A673 (cell line): Measurements from ENCODE around the gene MAP3K5. TPM values are rescaled to one million over a fixed set of nuclear protein-coding genes. Genes with fewer than 3 reads are reported as not detected.
A peak's percentile ranks its signal among the peaks of the same experiment; 100 is the strongest.

Experiments used
- BruUV-seq: library from RNA; stranded (reverse); fragments of 400-500 nt; replicated peaks from 2 replicates; lab custom pipeline; 2021; lab: Mats Ljungman, UMichigan
- CTCF ChIA-PET: fragments of 300-600 bp; sonication (Branson Sonifier 250); formaldehyde crosslinking; loops from one replicate; lab custom pipeline; 2022; ENCODE audit warnings: antibody characterized with exemption; lab: Charles Lee
- POLR2A ChIA-PET: fragments of 300-600 bp; sonication (Branson Sonifier 250); formaldehyde crosslinking; loops from one replicate; lab custom pipeline; 2022; ENCODE audit warnings: antibody characterized with exemption; ENCODE audit not compliant: low non-redundant PET; lab: Charles Lee
- DNase-seq: peaks from one replicate; pipeline ENCODE4 v3.0.0-alpha.2; 2015; ENCODE audit warnings: low spot score
- H3K27ac ChIP-seq: fragments of 200-600 bp; sonication (generic); 2 replicates; pipeline ENCODE4 v1.5.1; 2016; ENCODE audit warnings: mixed run types, low read depth, mild to moderate bottlenecking, mixed read lengths, antibody characterized with exemption, low read length; ENCODE audit not compliant: poor library complexity, severe bottlenecking
- H3K27me3 ChIP-seq: fragments of 200-600 bp; sonication (generic); replicated peaks from 2 replicates; pipeline ENCODE4 v1.6.1; 2017; ENCODE audit warnings: mixed run types, low read depth, mild to moderate bottlenecking, mixed read lengths, antibody characterized with exemption, low read length; ENCODE audit not compliant: insufficient read depth, poor library complexity
- H3K36me3 ChIP-seq: fragments of 200-600 bp; sonication (generic); 2 replicates; pipeline ENCODE4 v1.6.1; 2016; ENCODE audit warnings: mixed run types, mild to moderate bottlenecking, mixed read lengths, antibody characterized with exemption, low read length; ENCODE audit not compliant: insufficient read depth, poor library complexity, severe bottlenecking
- H3K4me1 ChIP-seq: fragments of 200-600 bp; sonication (generic); 2 replicates; pipeline ENCODE4 v1.6.1; 2017; ENCODE audit warnings: mixed run types, mild to moderate bottlenecking, mixed read lengths, antibody characterized with exemption, low read length; ENCODE audit not compliant: insufficient read depth, poor library complexity, severe bottlenecking
- H3K4me3 ChIP-seq: fragments of 200-600 bp; sonication (generic); 2 replicates; pipeline ENCODE4 v1.5.1; 2016; ENCODE audit warnings: low read depth, mixed run types, mild to moderate bottlenecking, mixed read lengths, low read length; ENCODE audit not compliant: poor library complexity, severe bottlenecking
- H3K9me3 ChIP-seq: fragments of 200-600 bp; sonication (generic); 2 replicates; pipeline ENCODE4 v1.6.1; 2016; ENCODE audit warnings: mixed run types, low read depth, mild to moderate bottlenecking, mixed read lengths, antibody characterized with exemption, low read length; ENCODE audit not compliant: poor library complexity, severe bottlenecking
- EZH2 ChIP-seq: fragments of 200-600 bp; sonication (generic); IDR thresholded peaks from 2 replicates; pipeline ENCODE4 v1.6.1; 2017; ENCODE audit warnings: borderline replicate concordance, low read depth, mild to moderate bottlenecking, mixed read lengths, antibody characterized with exemption, low read length; ENCODE audit not compliant: poor library complexity, severe bottlenecking
- intact Hi-C: fragments of 100-400 bp; cut with micrococcal nuclease; formaldehyde crosslinking; loops from one replicate; pipeline ENCODE4 v1.10.0; 2022; ENCODE audit not compliant: unreplicated experiment
- total RNA-seq: library from RNA; stranded (reverse); gene quantifications from 2 replicates; pipeline ENCODE4 v1.2.3, GENCODE V29; 2021
- TF ChIP-seq, protein P1 (sequence below): fragments of 300-800, 200-600 bp; sonication (generic); conservative IDR thresholded peaks from 2 replicates; pipeline ENCODE4 v1.5.1; 2017; ENCODE audit warnings: low read depth, mild to moderate bottlenecking, antibody characterized with exemption, low read length, moderate library complexity, mixed read lengths

MAP3K5 gene
- total RNA-seq, 1 experiment from 2014 or later: 5.4 TPM

DNA sequence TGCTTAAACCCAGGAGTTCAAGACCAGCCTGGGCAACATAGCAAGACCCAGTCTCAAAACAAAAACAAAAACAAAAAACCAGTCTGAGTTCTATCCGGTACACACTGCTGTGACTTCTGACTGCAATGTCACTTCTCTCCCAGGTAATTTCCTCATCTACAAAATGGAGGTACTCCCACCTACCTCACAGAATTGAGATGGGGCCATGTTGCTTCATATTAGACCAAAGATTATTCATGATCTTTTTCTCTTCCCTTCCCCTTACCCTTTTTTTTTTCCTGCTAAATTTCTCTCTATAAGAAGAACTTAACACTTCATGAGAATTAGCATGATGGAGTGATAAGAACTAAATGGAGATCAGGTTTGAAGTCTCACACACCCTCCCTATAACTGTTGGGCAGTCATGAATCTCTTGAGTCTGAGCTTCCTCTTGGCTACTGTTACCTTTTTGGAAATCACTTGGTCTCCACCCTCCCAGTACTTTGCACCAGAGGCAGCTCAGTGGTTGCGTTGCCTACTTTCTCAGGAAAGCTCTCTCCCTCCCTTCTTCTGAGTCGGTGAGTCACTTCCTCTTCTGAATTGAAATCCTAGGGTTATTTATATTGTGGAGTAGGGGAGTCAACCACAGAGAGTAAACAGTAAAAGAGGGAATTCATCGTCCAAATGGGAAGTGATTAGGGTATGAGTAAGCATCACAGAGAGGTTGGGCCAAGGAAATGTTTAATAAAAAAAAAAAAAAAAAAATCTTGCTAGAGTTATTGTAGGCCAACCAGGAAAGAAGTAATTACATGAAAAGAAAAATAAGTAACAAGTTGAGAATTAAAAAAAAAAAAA is 182.2 kb downstream of the MAP3K5 start:
- POLR2A ChIA-PET: no interaction called here

DNA sequence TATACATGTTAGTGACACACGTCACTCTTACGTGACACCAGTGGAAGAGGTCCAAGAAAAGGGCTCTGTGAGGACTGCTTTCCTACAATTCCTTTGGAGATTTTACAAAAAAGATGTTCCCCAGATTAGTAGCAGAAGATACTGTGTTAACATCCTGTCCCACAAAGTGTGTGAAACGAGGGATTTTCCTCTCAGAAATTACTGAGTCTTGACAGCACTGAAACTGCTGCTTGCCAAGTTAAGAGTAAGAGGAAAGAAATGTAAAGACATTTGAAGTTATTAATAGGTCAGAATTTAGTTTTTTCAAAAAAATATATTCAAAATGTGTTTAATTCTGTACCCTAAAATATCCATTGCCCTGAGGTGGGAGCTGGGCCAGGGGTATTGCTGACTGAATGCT is 183.3 kb downstream of the MAP3K5 start:
- POLR2A ChIA-PET: no interaction called here
- no peaks in the 10 kb centered on the region for H3K9me3 ChIP-seq
- no peaks in the 10 kb centered on the region for H3K36me3 ChIP-seq
- H3K4me3 ChIP-seq: no peak overlapping the region
- H3K27me3 ChIP-seq: no peaks in the 10 kb centered on the region
- no peak overlapping the region for H3K27ac ChIP-seq
- BruUV-seq: no TSS peak
- no peak for DNase-seq
- peaks cover 40% of the 10 kb centered on the region for H3K4me1 ChIP-seq
- CTCF ChIA-PET: no interaction called here
- intact Hi-C loops: no loop called here
- TF ChIP-seq, protein P1, sequence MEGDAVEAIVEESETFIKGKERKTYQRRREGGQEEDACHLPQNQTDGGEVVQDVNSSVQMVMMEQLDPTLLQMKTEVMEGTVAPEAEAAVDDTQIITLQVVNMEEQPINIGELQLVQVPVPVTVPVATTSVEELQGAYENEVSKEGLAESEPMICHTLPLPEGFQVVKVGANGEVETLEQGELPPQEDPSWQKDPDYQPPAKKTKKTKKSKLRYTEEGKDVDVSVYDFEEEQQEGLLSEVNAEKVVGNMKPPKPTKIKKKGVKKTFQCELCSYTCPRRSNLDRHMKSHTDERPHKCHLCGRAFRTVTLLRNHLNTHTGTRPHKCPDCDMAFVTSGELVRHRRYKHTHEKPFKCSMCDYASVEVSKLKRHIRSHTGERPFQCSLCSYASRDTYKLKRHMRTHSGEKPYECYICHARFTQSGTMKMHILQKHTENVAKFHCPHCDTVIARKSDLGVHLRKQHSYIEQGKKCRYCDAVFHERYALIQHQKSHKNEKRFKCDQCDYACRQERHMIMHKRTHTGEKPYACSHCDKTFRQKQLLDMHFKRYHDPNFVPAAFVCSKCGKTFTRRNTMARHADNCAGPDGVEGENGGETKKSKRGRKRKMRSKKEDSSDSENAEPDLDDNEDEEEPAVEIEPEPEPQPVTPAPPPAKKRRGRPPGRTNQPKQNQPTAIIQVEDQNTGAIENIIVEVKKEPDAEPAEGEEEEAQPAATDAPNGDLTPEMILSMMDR: no peak
- no peak for TF ChIP-seq EZH2

More for the DNA sequence above, 182.2 kb downstream of the MAP3K5 start:
- CTCF ChIA-PET: interaction anchor here (0.5 to 0.8 kb wide), 3 partner anchors 17 to 182 kb away, joined by 3 to 5 read pairs (median 5); partner anchors contain the start of gene MAP3K5
- intact Hi-C loops: loop anchor here (1.0 kb wide), 1 partner anchor 183 kb away; no protein-coding TSS in a partner anchor
- Histone ChIP-seq H3K27me3 (no peaks in the 10 kb centered on the region), H3K4me3 (no peak overlapping the region), H3K36me3 (no peaks in the 10 kb centered on the region), H3K4me1 (peaks cover 50% of the 10 kb centered on the region), H3K9me3 (no peaks in the 10 kb centered on the region), H3K27ac (peak overlapping the region; percentile 51)
- DNase-seq: peak; percentile 97
- TSS peak; percentile 78 for BruUV-seq
- TF ChIP-seq, protein P1: no peak
- TF ChIP-seq EZH2: no peak

DNA sequence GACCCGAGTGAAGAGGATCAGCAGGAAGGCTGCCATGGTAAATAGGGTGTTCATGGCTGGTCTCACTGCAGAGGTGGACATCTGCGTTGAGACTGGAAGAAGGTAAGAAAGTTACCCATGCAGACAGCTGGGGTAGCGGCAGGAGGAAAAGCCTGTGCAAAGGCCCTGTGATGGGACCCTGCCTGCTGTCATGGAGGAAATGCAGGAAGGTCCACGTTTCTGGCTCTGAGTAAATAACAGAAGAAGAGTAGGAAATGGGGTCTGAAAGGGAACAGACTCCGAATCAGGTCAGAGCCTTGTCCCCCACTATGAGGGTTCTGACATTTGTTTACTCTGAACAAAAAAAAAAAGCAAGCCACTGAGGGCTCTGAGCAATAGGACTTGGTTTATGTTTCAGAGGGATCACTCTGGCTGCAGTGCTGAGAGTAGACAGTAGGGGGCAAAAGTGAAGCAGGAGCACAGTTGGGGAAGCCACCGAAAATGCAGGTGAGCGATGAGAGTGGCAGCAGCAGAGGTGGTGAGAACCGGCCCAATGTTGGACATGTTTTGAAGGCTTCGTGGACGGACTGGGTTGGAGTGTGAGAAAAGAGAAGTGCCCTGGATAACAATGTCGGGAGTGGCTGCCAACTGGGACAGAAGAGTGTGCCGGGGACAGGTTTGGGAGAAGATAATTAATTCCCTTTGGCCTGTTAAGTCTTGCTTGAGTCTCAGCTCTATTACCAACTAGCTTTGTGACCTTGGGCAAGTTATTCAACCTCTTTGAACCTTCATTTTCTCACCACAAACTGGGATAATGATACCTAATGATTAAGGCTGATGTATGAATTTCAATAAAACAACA is 184.1 kb downstream of the MAP3K5 start:
- ChIA-PET POLR2A (no interaction called here), CTCF (no interaction called here)
- H3K36me3 ChIP-seq: no peaks in the 10 kb centered on the region
- peaks cover 32% of the 10 kb centered on the region for H3K4me1 ChIP-seq
- intact Hi-C loops: no loop called here
- no peak overlapping the region for H3K4me3 ChIP-seq
- no peak overlapping the region for H3K27ac ChIP-seq
- peak; percentile 78 for DNase-seq
- H3K27me3 ChIP-seq: no peaks in the 10 kb centered on the region
- no peaks in the 10 kb centered on the region for H3K9me3 ChIP-seq
- TF ChIP-seq EZH2: no peak
- TF ChIP-seq, protein P1: peak; percentile 91
- no TSS peak for BruUV-seq
